ENCODE data around the gene ARSD. TPM values are rescaled to one million over a fixed set of nuclear protein-coding genes. Genes with fewer than 3 reads are reported as not detected.

ARSD gene
- total RNA-seq, 1 experiment from 2014 or later, result 12.7 TPM

DNA sequence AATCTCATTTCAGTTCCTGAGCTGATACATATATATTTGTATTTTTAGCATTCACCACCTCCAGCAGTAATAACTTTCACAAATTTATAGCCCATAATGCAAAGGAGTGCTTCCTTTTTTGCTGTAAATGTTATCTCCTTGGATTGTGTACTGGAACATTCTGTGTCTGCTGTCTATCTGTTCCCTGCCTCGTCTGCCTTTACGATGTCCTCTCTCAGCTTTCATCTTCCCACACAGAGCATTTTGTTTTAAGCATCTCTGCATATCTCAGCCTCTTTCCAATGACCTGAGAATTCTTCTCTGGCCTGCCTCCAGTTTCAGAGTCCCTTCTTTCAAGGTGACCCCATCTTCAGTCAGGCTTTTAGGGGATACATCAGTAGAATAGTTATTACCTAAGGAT lies 57.3 kb downstream of the ARSD start:
- Histone ChIP-seq H3K27ac (ENCODE audit: low read length) (no peak overlapping the region), H3K4me1 (ENCODE audit: control insufficient read depth, insufficient read depth, low read length) (no peaks in the 10 kb centered on the region), H3K9me3 (ENCODE audit: control insufficient read depth, insufficient read depth, low read depth, low read length) (no peaks in the 10 kb centered on the region), H3K4me3 (ENCODE audit: low read depth in 2 of 2, low read length in 2 of 2) (no peak overlapping the region), H3K27me3 (ENCODE audit: control insufficient read depth, insufficient read depth, low read length) (no peaks in the 10 kb centered on the region), H3K36me3 (ENCODE audit: control insufficient read depth, insufficient read depth, low read length) (no peaks in the 10 kb centered on the region)
- in situ Hi-C loops (cut with HindIII; ENCODE audit: low pct_unique_long_range_greater_than_20kb, low sequenced_read_pairs), result no loop called here
- CTCF ChIA-PET, result no interaction called here
- DNase-seq (ENCODE audit: low read depth, low spot score) (no peak), ATAC-seq (no peak)
- POLR2A ChIA-PET, result no interaction called here
- BruUV-seq (replicated peaks), result no TSS peak
- TF ChIP-seq, protein P1, sequence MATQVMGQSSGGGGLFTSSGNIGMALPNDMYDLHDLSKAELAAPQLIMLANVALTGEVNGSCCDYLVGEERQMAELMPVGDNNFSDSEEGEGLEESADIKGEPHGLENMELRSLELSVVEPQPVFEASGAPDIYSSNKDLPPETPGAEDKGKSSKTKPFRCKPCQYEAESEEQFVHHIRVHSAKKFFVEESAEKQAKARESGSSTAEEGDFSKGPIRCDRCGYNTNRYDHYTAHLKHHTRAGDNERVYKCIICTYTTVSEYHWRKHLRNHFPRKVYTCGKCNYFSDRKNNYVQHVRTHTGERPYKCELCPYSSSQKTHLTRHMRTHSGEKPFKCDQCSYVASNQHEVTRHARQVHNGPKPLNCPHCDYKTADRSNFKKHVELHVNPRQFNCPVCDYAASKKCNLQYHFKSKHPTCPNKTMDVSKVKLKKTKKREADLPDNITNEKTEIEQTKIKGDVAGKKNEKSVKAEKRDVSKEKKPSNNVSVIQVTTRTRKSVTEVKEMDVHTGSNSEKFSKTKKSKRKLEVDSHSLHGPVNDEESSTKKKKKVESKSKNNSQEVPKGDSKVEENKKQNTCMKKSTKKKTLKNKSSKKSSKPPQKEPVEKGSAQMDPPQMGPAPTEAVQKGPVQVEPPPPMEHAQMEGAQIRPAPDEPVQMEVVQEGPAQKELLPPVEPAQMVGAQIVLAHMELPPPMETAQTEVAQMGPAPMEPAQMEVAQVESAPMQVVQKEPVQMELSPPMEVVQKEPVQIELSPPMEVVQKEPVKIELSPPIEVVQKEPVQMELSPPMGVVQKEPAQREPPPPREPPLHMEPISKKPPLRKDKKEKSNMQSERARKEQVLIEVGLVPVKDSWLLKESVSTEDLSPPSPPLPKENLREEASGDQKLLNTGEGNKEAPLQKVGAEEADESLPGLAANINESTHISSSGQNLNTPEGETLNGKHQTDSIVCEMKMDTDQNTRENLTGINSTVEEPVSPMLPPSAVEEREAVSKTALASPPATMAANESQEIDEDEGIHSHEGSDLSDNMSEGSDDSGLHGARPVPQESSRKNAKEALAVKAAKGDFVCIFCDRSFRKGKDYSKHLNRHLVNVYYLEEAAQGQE (IDR thresholded peaks at IDR 0.05; ENCODE audit: insufficient read depth in 1 of 2, low read depth in 2 of 2, low read length in 1 of 2), result no peak
- TF ChIP-seq CTCF (IDR thresholded peaks at IDR 0.05) (no peak), POLR2AphosphoS5 (IDR thresholded peaks at IDR 0.05; ENCODE audit: low read depth, low read length) (no peak), SIN3A (IDR thresholded peaks at IDR 0.05; ENCODE audit: borderline replicate concordance, insufficient read depth, low read depth, low read length) (no peak), TCF7L2 (IDR thresholded peaks at IDR 0.05; ENCODE audit: low read depth, low read length) (no peak)
- intact Hi-C loops (cut with micrococcal nuclease; ENCODE audit: unreplicated experiment), result no loop called here

DNA sequence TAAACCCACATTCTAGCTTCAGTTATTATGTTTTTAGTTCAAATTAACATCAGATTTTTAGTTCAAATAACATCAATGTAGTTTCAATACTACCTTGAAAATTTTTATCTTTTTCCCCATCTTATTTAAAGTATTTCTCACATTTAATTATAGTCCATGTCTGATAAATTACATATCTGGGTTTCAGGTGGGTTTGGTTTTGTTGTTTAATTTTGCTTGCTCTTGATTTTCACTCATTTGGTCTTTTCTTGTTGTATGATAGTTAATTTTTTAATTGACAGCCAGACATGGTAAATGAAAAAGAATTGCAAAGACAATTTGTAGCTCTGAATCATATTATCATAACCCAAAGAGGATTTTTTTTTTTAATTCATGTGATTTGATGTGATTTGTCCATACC lies 58.5 kb downstream of the ARSD start:
- in situ Hi-C loops (cut with HindIII; ENCODE audit: low pct_unique_long_range_greater_than_20kb, low sequenced_read_pairs) (no loop called here), intact Hi-C loops (cut with micrococcal nuclease; ENCODE audit: unreplicated experiment) (no loop called here)
- POLR2A ChIA-PET, result no interaction called here
- Histone ChIP-seq H3K4me1 (ENCODE audit: control insufficient read depth, insufficient read depth, low read length) (no peaks in the 10 kb centered on the region), H3K36me3 (ENCODE audit: control insufficient read depth, insufficient read depth, low read length) (no peaks in the 10 kb centered on the region), H3K27ac (ENCODE audit: low read length) (no peak overlapping the region), H3K27me3 (ENCODE audit: control insufficient read depth, insufficient read depth, low read length) (no peaks in the 10 kb centered on the region), H3K4me3 (ENCODE audit: low read depth in 2 of 2, low read length in 2 of 2) (no peak overlapping the region), H3K9me3 (ENCODE audit: control insufficient read depth, insufficient read depth, low read depth, low read length) (no peaks in the 10 kb centered on the region)
- no peak for DNase-seq (ENCODE audit: low read depth, low spot score)
- ATAC-seq, result no peak
- no TSS peak for BruUV-seq (replicated peaks)
- CTCF ChIA-PET, result no interaction called here
- TF ChIP-seq TCF7L2 (IDR thresholded peaks at IDR 0.05; ENCODE audit: low read depth, low read length) (no peak), POLR2AphosphoS5 (IDR thresholded peaks at IDR 0.05; ENCODE audit: low read depth, low read length) (no peak), CTCF (IDR thresholded peaks at IDR 0.05) (no peak), SIN3A (IDR thresholded peaks at IDR 0.05; ENCODE audit: borderline replicate concordance, insufficient read depth, low read depth, low read length) (no peak)
- TF ChIP-seq, protein P1 (IDR thresholded peaks at IDR 0.05; ENCODE audit: insufficient read depth in 1 of 2, low read depth in 2 of 2, low read length in 1 of 2), result no peak
